Endothelial cell of umbilical vein (primary cell): Measurements from ENCODE around the gene DNAJC16. TPM values are rescaled to one million over a fixed set of nuclear protein-coding genes. Genes with fewer than 3 reads are reported as not detected.

Experiments
- BruUV-seq: library from RNA; stranded (reverse); fragments of 400-500 nt; replicated peaks from 2 replicates; lab custom pipeline; 2021; lab: Mats Ljungman, UMichigan
- CTCF ChIA-PET: fragments of 300-600, 350-600 bp; sonication (Branson Sonifier 250); formaldehyde crosslinking; loops from one replicate; lab custom pipeline; 2021; ENCODE audit warnings: antibody characterized with exemption, inconsistent platforms; lab: Charles Lee
- POLR2A ChIA-PET: fragments of 300-600, 350-600 bp; sonication (Branson Sonifier 250); formaldehyde crosslinking; loops from one replicate; lab custom pipeline; 2021; ENCODE audit warnings: antibody characterized with exemption, inconsistent platforms; lab: Charles Lee
- DNase-seq: peaks from one replicate; pipeline ENCODE4 v3.0.0-alpha.2; 2011; ENCODE audit warnings: low read depth, low spot score
- FAIRE-seq: peaks from 2 replicates; lab custom pipeline; 2011; peaks lifted over from hg19 to GRCh38; lab: Jason Lieb, UNC
- H2AFZ ChIP-seq: 2 replicates; pipeline ENCODE4 v1.6.0; 2012; ENCODE audit warnings: low read depth, low read length, control low read depth, inconsistent platforms
- H3K27ac ChIP-seq: 2 replicates; pipeline ENCODE4 v1.5.1; 2011; ENCODE audit warnings: low read depth, mild to moderate bottlenecking, control low read depth, low read length, moderate library complexity; ENCODE audit not compliant: insufficient read depth
- H3K27me3 ChIP-seq, 2 experiments: 2 replicates each; pipeline versions ENCODE4 v1.6.0 to v1.6.1; 2011; ENCODE audit warnings: low read length in 2 of 2, mixed read lengths in 1 of 2; ENCODE audit not compliant: control insufficient read depth in 2 of 2, insufficient read depth in 2 of 2
- H3K36me3 ChIP-seq, 2 experiments: 2 replicates in 1 of 2; 3 replicates in 1 of 2; pipeline ENCODE4 v1.5.1; 2011; ENCODE audit warnings: low read length in 2 of 2, mild to moderate bottlenecking in 1 of 2, moderate library complexity in 1 of 2; ENCODE audit not compliant: control insufficient read depth in 2 of 2, insufficient read depth in 2 of 2; ENCODE audit errors: extremely low read depth in 1 of 2
- H3K4me1 ChIP-seq: 3 replicates; pipeline ENCODE4 v1.5.1; 2011; ENCODE audit warnings: mild to moderate bottlenecking, low read length; ENCODE audit not compliant: control insufficient read depth, insufficient read depth; ENCODE audit errors: extremely low read depth
- H3K4me2 ChIP-seq: 2 replicates; pipeline ENCODE4 v1.6.1; 2011; ENCODE audit warnings: low read length, control low read depth, mixed read lengths; ENCODE audit not compliant: insufficient read depth
- H3K4me3 ChIP-seq, 3 experiments: fragments of 200-600 bp in 1 of 3; sonication (generic), shearing (Covaris generic) in 1 of 3; replicated peaks in 1 of 3; 2 replicates each; pipeline ENCODE4 v1.5.1; 2011 to 2016; ENCODE audit warnings: control low read depth in 3 of 3, low read length in 3 of 3, mild to moderate bottlenecking in 2 of 3, inconsistent platforms in 1 of 3, low read depth in 1 of 3, moderate library complexity in 1 of 3; ENCODE audit not compliant: insufficient read depth in 1 of 3
- H3K79me2 ChIP-seq: 2 replicates; pipeline ENCODE4 v1.6.0; 2012; ENCODE audit warnings: low read length, inconsistent platforms; ENCODE audit not compliant: control insufficient read depth, insufficient read depth
- H3K9ac ChIP-seq: replicated peaks from 2 replicates; pipeline ENCODE3; 2011; ENCODE audit warnings: low read length, control low read depth; ENCODE audit not compliant: insufficient read depth; ENCODE audit errors: extremely low read depth
- H3K9me1 ChIP-seq: replicated peaks from 3 replicates; pipeline ENCODE4 v1.6.0; 2011; ENCODE audit warnings: mild to moderate bottlenecking, low read length; ENCODE audit not compliant: control insufficient read depth, insufficient read depth; ENCODE audit errors: extremely low read depth
- H3K9me3 ChIP-seq: replicated peaks from 2 replicates; pipeline ENCODE4 v1.5.1; 2012; ENCODE audit warnings: low read length, inconsistent platforms; ENCODE audit not compliant: control insufficient read depth, insufficient read depth
- H4K20me1 ChIP-seq: replicated peaks from 2 replicates; pipeline ENCODE3; 2011; ENCODE audit warnings: mild to moderate bottlenecking, low read length; ENCODE audit not compliant: control insufficient read depth, insufficient read depth; ENCODE audit errors: extremely low read depth
- EZH2 ChIP-seq: IDR thresholded peaks from 2 replicates; pipeline ENCODE4 v1.6.1; 2012; ENCODE audit warnings: borderline replicate concordance, low read depth, mild to moderate bottlenecking, moderate library complexity, low read length, inconsistent platforms; ENCODE audit not compliant: severe bottlenecking
- FOS ChIP-seq: IDR thresholded peaks from 2 replicates; pipeline ENCODE4 v1.6.1; 2011; ENCODE audit warnings: mild to moderate bottlenecking, low read length, moderate library complexity, borderline replicate concordance; ENCODE audit not compliant: insufficient read depth
- GATA2 ChIP-seq: IDR thresholded peaks from 2 replicates; pipeline ENCODE4 v1.7.0; 2011; ENCODE audit warnings: low read depth, mild to moderate bottlenecking, moderate library complexity, mixed read lengths, low read length; ENCODE audit not compliant: insufficient read length, insufficient read depth
- JUN ChIP-seq: IDR thresholded peaks from 2 replicates; pipeline ENCODE4 v1.6.1; 2011; ENCODE audit warnings: borderline replicate concordance, low read depth; ENCODE audit not compliant: insufficient read length, insufficient read depth
- MYC ChIP-seq: IDR thresholded peaks from one replicate; pipeline ENCODE4 v1.6.1; 2011; ENCODE audit warnings: mild to moderate bottlenecking, low read depth, low read length
- POLR2A ChIP-seq: IDR thresholded peaks from 2 replicates; pipeline ENCODE4 v1.6.1; 2012; ENCODE audit warnings: low read depth, mild to moderate bottlenecking, control low read depth, low read length
- POLR2AphosphoS5 ChIP-seq: IDR thresholded peaks from 2 replicates; pipeline ENCODE4 v1.6.1; 2012; ENCODE audit warnings: low read depth, mild to moderate bottlenecking, control low read depth, low read length, moderate library complexity; ENCODE audit not compliant: insufficient read depth
- dilution Hi-C: fragments of 300-500 bp; cut with MboI; formaldehyde crosslinking; loops from one replicate; pipeline ENCODE4 v1.15.0; 2019; ENCODE audit warnings: low sequenced_read_pairs; ENCODE audit not compliant: extremely low pct_ligation_motif_present
- intact Hi-C: fragments of 100-400 bp; cut with micrococcal nuclease; formaldehyde crosslinking; loops from one replicate; pipeline ENCODE4 v1.10.0; 2022
- polyA plus RNA-seq, 4 experiments: library from polyadenylated mRNA; depleted of rRNA in 3 of 4; stranded (reverse) in 3 of 4; unstranded in 1 of 4; fragments of >200 nt; gene quantifications; 2 replicates each; pipeline versions ENCODE4 v1.2.1 to v1.2.3, GENCODE V29; 2011 to 2012; ENCODE audit warnings: missing spikeins in 1 of 4
- total RNA-seq: library from RNA; stranded (reverse); gene quantifications from 2 replicates; pipeline ENCODE4 v1.2.3, GENCODE V29; 2021
- TF ChIP-seq, protein P1 (sequence below), 2 donors: IDR thresholded peaks; 1 replicate in 1 of 2; 2 replicates in 1 of 2; pipeline ENCODE4 v1.5.1; 2011; ENCODE audit warnings: low read length in 2 of 2, mild to moderate bottlenecking in 2 of 2, moderate library complexity in 2 of 2, control low read depth in 1 of 2, inconsistent platforms in 1 of 2, low read depth in 1 of 2; ENCODE audit not compliant: insufficient read depth in 1 of 2; ENCODE audit errors: extremely low read depth in 1 of 2
- TF ChIP-seq, protein P2 (sequence below): IDR thresholded peaks from 2 replicates; pipeline ENCODE4 v1.6.1; 2011; ENCODE audit not compliant: insufficient read depth, insufficient read length

Gene DNAJC16
- total and polyA plus RNA-seq, 2 donors (not counting 3 experiments of a cell fraction or from before 2014, with no cell fraction given) = 8.0 to 21.4 TPM

DNA sequence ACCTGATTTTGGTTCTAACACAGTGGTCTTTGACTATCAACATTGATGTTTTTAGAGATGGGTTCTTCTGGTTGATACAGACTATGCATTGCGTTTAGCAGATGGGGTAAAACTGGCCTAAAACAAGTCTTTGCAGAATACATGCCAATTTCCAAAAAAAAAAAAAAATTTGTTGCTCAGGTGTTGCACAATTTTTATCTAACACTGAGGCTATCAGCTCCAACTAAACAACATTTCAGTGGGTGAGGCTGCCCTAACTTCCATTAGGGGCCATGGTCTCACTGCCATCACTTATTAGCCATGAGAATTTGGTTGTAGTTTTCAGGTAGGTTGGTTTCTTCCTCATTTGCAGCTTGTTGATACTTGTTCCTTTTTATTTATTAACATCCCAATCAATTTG, 44.2 kb downstream of the DNAJC16 start:
- dilution Hi-C loops (no loop called here), intact Hi-C loops (no loop called here)
- no peaks in the 10 kb centered on the region for H3K9me3 ChIP-seq
- no peak overlapping the region for H3K4me2 ChIP-seq
- no peak overlapping the region for H2AFZ ChIP-seq
- no peaks in the 10 kb centered on the region for H3K27me3 ChIP-seq
- POLR2A ChIA-PET = interaction anchor here (0.7 kb wide), 1 partner anchor 190 kb away, joined by 3 read pairs; no protein-coding TSS in a partner anchor
- peaks cover 9 to 21% of the 10 kb centered on the region in 2 experiments for H3K36me3 ChIP-seq
- DNase-seq = no peak
- H3K79me2 ChIP-seq = no peaks in the 10 kb centered on the region
- no TSS peak for BruUV-seq
- H4K20me1 ChIP-seq = no peaks in the 10 kb centered on the region
- no peaks in the 10 kb centered on the region for H3K9me1 ChIP-seq
- CTCF ChIA-PET = interaction anchor here (1.0 to 1.9 kb wide), 2 partner anchors 11 to 171 kb away, joined by 3 to 6 read pairs; no protein-coding TSS in a partner anchor
- peaks cover 2% of the 10 kb centered on the region for H3K4me1 ChIP-seq
- no peak overlapping the region for H3K9ac ChIP-seq
- H3K27ac ChIP-seq = no peak overlapping the region
- FAIRE-seq = no peak
- TF ChIP-seq MYC (no peak), EZH2 (no peak), POLR2A (no peak), FOS (no peak)
- TF ChIP-seq, protein P1, sequence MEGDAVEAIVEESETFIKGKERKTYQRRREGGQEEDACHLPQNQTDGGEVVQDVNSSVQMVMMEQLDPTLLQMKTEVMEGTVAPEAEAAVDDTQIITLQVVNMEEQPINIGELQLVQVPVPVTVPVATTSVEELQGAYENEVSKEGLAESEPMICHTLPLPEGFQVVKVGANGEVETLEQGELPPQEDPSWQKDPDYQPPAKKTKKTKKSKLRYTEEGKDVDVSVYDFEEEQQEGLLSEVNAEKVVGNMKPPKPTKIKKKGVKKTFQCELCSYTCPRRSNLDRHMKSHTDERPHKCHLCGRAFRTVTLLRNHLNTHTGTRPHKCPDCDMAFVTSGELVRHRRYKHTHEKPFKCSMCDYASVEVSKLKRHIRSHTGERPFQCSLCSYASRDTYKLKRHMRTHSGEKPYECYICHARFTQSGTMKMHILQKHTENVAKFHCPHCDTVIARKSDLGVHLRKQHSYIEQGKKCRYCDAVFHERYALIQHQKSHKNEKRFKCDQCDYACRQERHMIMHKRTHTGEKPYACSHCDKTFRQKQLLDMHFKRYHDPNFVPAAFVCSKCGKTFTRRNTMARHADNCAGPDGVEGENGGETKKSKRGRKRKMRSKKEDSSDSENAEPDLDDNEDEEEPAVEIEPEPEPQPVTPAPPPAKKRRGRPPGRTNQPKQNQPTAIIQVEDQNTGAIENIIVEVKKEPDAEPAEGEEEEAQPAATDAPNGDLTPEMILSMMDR (IDR thresholded peaks at IDR 0.05; ENCODE audit: extremely low read depth in 1 of 2, insufficient read depth in 1 of 2, low read depth in 1 of 2, low read length in 2 of 2) = no peak
- H3K4me3 ChIP-seq = no peak overlapping the region

DNA sequence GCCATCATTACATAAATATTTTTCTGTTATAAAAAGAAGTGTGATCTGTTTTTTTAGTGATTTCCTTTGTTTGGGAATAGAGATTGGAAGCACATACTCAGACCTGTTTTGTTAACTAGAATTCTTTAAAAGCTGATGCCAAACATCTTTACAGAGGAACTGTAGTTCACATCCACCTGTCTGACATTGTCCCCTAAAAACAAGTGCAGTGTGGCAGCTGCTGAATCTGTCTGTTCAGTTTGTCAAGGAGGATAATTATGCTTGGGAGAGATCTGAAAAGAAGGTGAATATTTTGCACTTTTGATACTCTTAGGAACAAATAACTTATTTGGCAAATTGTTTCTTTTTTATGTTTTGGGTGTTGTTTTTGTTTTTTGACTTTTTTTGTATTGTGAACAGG, 44.6 kb downstream of the DNAJC16 start:
- H3K27ac ChIP-seq = no peak overlapping the region
- H3K36me3 ChIP-seq = peaks cover 4 to 17% of the 10 kb centered on the region in 2 experiments
- no peaks in the 10 kb centered on the region for H3K27me3 ChIP-seq
- no peak overlapping the region for H3K4me3 ChIP-seq
- no peaks in the 10 kb centered on the region for H3K9me1 ChIP-seq
- intact Hi-C loops (no loop called here), dilution Hi-C loops (no loop called here)
- no peak for DNase-seq
- no peaks in the 10 kb centered on the region for H3K79me2 ChIP-seq
- no peak overlapping the region for H2AFZ ChIP-seq
- ChIA-PET CTCF (interaction anchor here (0.6 to 1.9 kb wide), 3 partner anchors 10 to 818 kb away, joined by 3 to 6 read pairs (median 3); no protein-coding TSS in a partner anchor), POLR2A (interaction anchor here (0.7 kb wide), 1 partner anchor 190 kb away, joined by 3 read pairs; no protein-coding TSS in a partner anchor)
- no peak overlapping the region for H3K4me2 ChIP-seq
- H3K9ac ChIP-seq = no peak overlapping the region
- no TSS peak for BruUV-seq
- H3K9me3 ChIP-seq = no peaks in the 10 kb centered on the region
- no peak for FAIRE-seq
- H4K20me1 ChIP-seq = no peaks in the 10 kb centered on the region
- peaks cover 2% of the 10 kb centered on the region for H3K4me1 ChIP-seq
- no peak for TF ChIP-seq MYC
- TF ChIP-seq GATA2 = no peak
- TF ChIP-seq POLR2A = no peak
- no peak for TF ChIP-seq FOS
- TF ChIP-seq JUN = no peak
- no peak for TF ChIP-seq POLR2AphosphoS5
- TF ChIP-seq, protein P2, sequence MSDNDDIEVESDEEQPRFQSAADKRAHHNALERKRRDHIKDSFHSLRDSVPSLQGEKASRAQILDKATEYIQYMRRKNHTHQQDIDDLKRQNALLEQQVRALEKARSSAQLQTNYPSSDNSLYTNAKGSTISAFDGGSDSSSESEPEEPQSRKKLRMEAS = no peak
- no peak for TF ChIP-seq EZH2
- TF ChIP-seq, protein P1 (IDR thresholded peaks at IDR 0.05; ENCODE audit: extremely low read depth in 1 of 2, insufficient read depth in 1 of 2, low read depth in 1 of 2, low read length in 2 of 2) = no peak
